HEK293 (cell line): ENCODE data around the gene SIDT1.

Source experiments
- CTCF ChIA-PET: fragments of 350-600 bp; formaldehyde crosslinking; extraction: SDS; loops from one replicate; lab custom pipeline; 2021; ENCODE audit warnings: antibody characterized with exemption; lab: Yijun Ruan, JAX
- POLR2A ChIA-PET: fragments of 300-600 bp; formaldehyde crosslinking; extraction: SDS; loops from one replicate; lab custom pipeline; 2020; ENCODE audit warnings: antibody characterized with exemption, inconsistent platforms; lab: Yijun Ruan, JAX
- H3K27ac ChIP-seq: fragments of 200-500 bp; sonication (Bioruptor generic); 2 replicates; pipeline ENCODE4 v1.5.1; 2014; ENCODE audit warnings: low read depth, low read length, control low read depth, inconsistent platforms; ENCODE audit errors: extremely low read depth
- H3K36me3 ChIP-seq, 2 experiments: fragments of 200-500 bp in 1 of 2; sonication (Bioruptor generic) in 1 of 2; 1 replicate in 1 of 2; 2 replicates in 1 of 2; pipeline ENCODE4 v1.5.1; 2014 to 2017; ENCODE audit warnings: inconsistent platforms in 2 of 2, low read length in 2 of 2; ENCODE audit not compliant: control insufficient read depth in 2 of 2, insufficient read depth in 1 of 2
- H3K4me1 ChIP-seq: fragments of 200-500 bp; sonication (Bioruptor generic); 2 replicates; pipeline ENCODE4 v1.5.1; 2014; ENCODE audit warnings: mild to moderate bottlenecking, low read length, inconsistent platforms; ENCODE audit not compliant: control insufficient read depth, insufficient read depth
- H3K4me3 ChIP-seq: 2 replicates; pipeline ENCODE4 v1.5.1; 2011; ENCODE audit warnings: low read depth, mild to moderate bottlenecking, control low read depth, low read length, moderate library complexity
- H3K9me3 ChIP-seq: fragments of 200-500 bp; sonication (Bioruptor generic); 2 replicates; pipeline ENCODE4 v1.5.1; 2014; ENCODE audit warnings: low read depth, low read length, inconsistent platforms; ENCODE audit not compliant: control insufficient read depth, insufficient read depth
- PRDM4 ChIP-seq: fragments of 450-650 bp; formaldehyde crosslinking; IDR thresholded peaks from 2 replicates; pipeline ENCODE4 v1.5.1; 2017; ENCODE audit warnings: missing biosample characterization, missing genetic modification characterization
- SP3 ChIP-seq: fragments of 450-650 bp; formaldehyde crosslinking; IDR thresholded peaks from 2 replicates; pipeline ENCODE4 v1.5.1; 2016; ENCODE audit warnings: missing biosample characterization, missing genetic modification characterization
- TCF7L2 ChIP-seq: IDR thresholded peaks from 2 replicates; pipeline ENCODE4 v1.6.1; 2011; ENCODE audit warnings: low read depth, mild to moderate bottlenecking, inconsistent platforms, low read length, moderate library complexity, borderline replicate concordance
- YY2 ChIP-seq: fragments of 450-650 bp; formaldehyde crosslinking; IDR thresholded peaks from 2 replicates; pipeline ENCODE4 v1.5.1; 2016; ENCODE audit warnings: missing biosample characterization, missing genetic modification characterization
- ZBTB20 ChIP-seq: fragments of 450-650 bp; formaldehyde crosslinking; IDR thresholded peaks from 2 replicates; pipeline ENCODE4 v1.5.1; 2016; ENCODE audit warnings: missing biosample characterization, missing genetic modification characterization
- ZNF138 ChIP-seq: fragments of 450-650 bp; formaldehyde crosslinking; IDR thresholded peaks from 2 replicates; pipeline ENCODE4 v1.5.1; 2016; ENCODE audit warnings: missing biosample characterization, missing genetic modification characterization, borderline replicate concordance
- ZNF311 ChIP-seq: fragments of 450-650 bp; formaldehyde crosslinking; IDR thresholded peaks from 2 replicates; pipeline ENCODE4 v1.5.1; 2017; ENCODE audit warnings: missing biosample characterization, missing genetic modification characterization, borderline replicate concordance
- ZNF335 ChIP-seq: fragments of 450-650 bp; formaldehyde crosslinking; conservative IDR thresholded peaks from 2 replicates; pipeline ENCODE4 v1.5.1; 2016; ENCODE audit warnings: missing biosample characterization, missing genetic modification characterization
- ZNF350 ChIP-seq: fragments of 450-650 bp; formaldehyde crosslinking; IDR thresholded peaks from 2 replicates; pipeline ENCODE4 v1.5.0; 2017; ENCODE audit warnings: missing biosample characterization, mild to moderate bottlenecking, missing genetic modification characterization
- ZNF488 ChIP-seq: fragments of 450-650 bp; formaldehyde crosslinking; IDR thresholded peaks from 2 replicates; pipeline ENCODE4 v1.5.1; 2016; ENCODE audit warnings: missing biosample characterization, missing genetic modification characterization
- ZNF558 ChIP-seq: fragments of 450-650 bp; formaldehyde crosslinking; IDR thresholded peaks from 2 replicates; pipeline ENCODE4 v1.5.1; 2016; ENCODE audit warnings: missing biosample characterization, missing genetic modification characterization
- ZNF623 ChIP-seq: fragments of 450-650 bp; formaldehyde crosslinking; IDR thresholded peaks from 2 replicates; pipeline ENCODE4 v1.5.1; 2016; ENCODE audit warnings: missing biosample characterization, missing genetic modification characterization
- ZNF624 ChIP-seq: fragments of 450-650 bp; formaldehyde crosslinking; IDR thresholded peaks from 2 replicates; pipeline ENCODE4 v1.5.1; 2017; ENCODE audit warnings: missing biosample characterization, missing genetic modification characterization
- ZNF639 ChIP-seq: fragments of 450-650 bp; formaldehyde crosslinking; IDR thresholded peaks from 2 replicates; pipeline ENCODE4 v1.5.1; 2016; ENCODE audit warnings: missing biosample characterization, missing genetic modification characterization
- ZNF645 ChIP-seq: fragments of 450-650 bp; formaldehyde crosslinking; IDR thresholded peaks from 2 replicates; pipeline ENCODE4; 2016; ENCODE audit warnings: missing biosample characterization, missing genetic modification characterization
- ZNF843 ChIP-seq: fragments of 450-650 bp; formaldehyde crosslinking; IDR thresholded peaks from 2 replicates; pipeline ENCODE4 v1.5.1; 2016; ENCODE audit warnings: missing biosample characterization, missing genetic modification characterization

SIDT1 gene

GRCh38 chr3:113560831-113561623 is 28.7 kb downstream of the SIDT1 start:
- ChIA-PET CTCF (interaction anchor here (0.6 kb wide), 1 partner anchor 345 kb away, joined by 3 read pairs; no protein-coding TSS in a partner anchor), POLR2A (no interaction called here)
- TF ChIP-seq YY2 (tag by site-specific recombination) = no peak
- TF ChIP-seq TCF7L2 = no peak
- no peak for TF ChIP-seq ZNF138
- TF ChIP-seq SP3 (tag by site-specific recombination) = no peak
- no peak for TF ChIP-seq ZNF558 (tag by site-specific recombination)
- TF ChIP-seq ZNF843 (tag by site-specific recombination) = no peak
- TF ChIP-seq ZNF639 (tag by site-specific recombination) = no peak

GRCh38 chr3:113565555-113565954 is 33.2 kb downstream of the SIDT1 start:
- TF ChIP-seq ZNF488 (tag by site-specific recombination) = no peak
- no peak for TF ChIP-seq ZNF645 (tag by site-specific recombination)
- no peak for TF ChIP-seq ZNF624
- TF ChIP-seq PRDM4 (tag by site-specific recombination) = no peak
- no peak for TF ChIP-seq ZNF350 (tag by site-specific recombination)
- no peak for TF ChIP-seq ZNF311 (tag by site-specific recombination)
- no peak for TF ChIP-seq ZNF335 (tag by site-specific recombination)
- TF ChIP-seq ZNF623 (tag by site-specific recombination) = no peak
- Histone ChIP-seq H3K27ac (no peak overlapping the region), H3K36me3 (no peaks in the 10 kb centered on the region), H3K4me1 (no peaks in the 10 kb centered on the region), H3K4me3 (no peak overlapping the region), H3K9me3 (no peaks in the 10 kb centered on the region)
- CTCF ChIA-PET = no interaction called here
- POLR2A ChIA-PET = no interaction called here

More at GRCh38 chr3:113560831-113561623, 28.7 kb downstream of the SIDT1 start:
- no peak overlapping the region for H3K4me3 ChIP-seq
- H3K36me3 ChIP-seq = no peaks in the 10 kb centered on the region
- H3K27ac ChIP-seq = no peak overlapping the region
- H3K4me1 ChIP-seq = no peaks in the 10 kb centered on the region
- no peaks in the 10 kb centered on the region for H3K9me3 ChIP-seq

- Histone ChIP-seq H3K36me3 (no peaks in the 10 kb centered on the region), H3K4me1 (no peaks in the 10 kb centered on the region), H3K27ac (no peak overlapping the region), H3K4me3 (no peak overlapping the region), H3K9me3 (no peaks in the 10 kb centered on the region)
- ChIA-PET CTCF (no interaction called here), POLR2A (no interaction called here)
- TF ChIP-seq ZBTB20 (tag by site-specific recombination) = no peak
These were observed 37.8 kb downstream of the SIDT1 start for GRCh38 chr3:113570158-113570557.
